NOMO-1 treated with DMSO at 0.1 percent for 48 hours (cell line): ENCODE measurements around the gene TMEM247.
"Not testable (repeated sequence)": the region's sequence is repeated elsewhere in the genome, so short reads cannot be mapped to it uniquely, and the experiment has no call there.

ENCODE experiments used
- DNase-seq: peaks from one replicate; lab custom pipeline; 2025; ENCODE audit not compliant: unreplicated experiment; lab: John Stamatoyannopoulos, UW

The TMEM247 gene

DNA sequence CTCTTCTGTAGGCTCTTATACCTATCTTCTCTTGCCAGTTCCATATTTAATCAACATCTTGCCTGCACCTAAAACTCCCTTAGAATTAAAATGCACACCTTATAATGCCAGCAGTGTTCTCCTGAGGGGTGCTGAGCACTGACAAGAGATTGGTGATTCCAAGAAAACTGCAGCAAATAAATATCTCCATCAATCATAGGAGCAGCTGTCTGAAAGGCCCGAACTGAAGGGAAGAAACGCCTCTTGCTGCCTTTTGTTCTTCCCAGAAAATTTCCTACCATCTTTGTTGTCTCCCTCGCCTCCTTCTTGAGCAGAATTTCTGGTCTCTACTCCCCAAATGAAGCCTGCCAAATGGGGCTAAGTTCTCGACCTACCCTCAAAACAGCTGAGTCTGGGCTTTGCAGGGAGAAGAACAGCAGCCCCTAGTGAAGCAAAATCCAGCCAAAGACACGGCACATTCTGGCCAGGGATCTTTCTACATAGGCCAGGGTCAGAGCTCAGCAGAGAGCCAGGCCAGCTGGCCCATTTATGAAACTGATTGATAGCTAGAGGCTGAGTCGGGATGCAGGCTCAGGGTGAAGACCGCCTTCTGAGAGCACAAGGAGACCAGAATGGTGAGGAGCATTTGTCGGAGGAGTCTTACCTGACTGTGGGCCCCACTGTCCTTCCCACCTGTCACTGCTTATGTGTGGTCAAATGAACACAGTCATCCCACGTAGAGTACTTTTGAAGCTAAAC lies 20.4 kb upstream of the TMEM247 start:
- DNase-seq: no peak

DNA sequence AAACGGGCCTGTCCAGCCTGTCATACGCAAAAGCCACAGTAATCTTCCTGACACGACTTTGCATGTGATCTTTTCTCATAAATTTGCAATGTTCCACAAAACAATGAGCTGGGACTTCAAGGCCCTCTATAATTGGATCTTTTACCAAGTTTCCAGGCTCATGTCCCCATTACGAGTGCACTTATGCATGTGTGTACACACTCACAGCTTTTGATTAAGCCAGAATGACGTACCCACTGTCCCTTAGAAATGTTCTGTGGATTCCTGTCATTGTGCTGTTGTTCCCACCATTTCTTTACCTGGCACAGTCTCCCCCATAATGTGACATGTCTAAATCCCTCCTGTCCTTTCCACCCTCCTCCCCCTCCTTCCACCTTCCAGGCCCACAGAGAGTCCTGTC lies 19.7 kb upstream of the TMEM247 start:
- DNase-seq: no peak

DNA sequence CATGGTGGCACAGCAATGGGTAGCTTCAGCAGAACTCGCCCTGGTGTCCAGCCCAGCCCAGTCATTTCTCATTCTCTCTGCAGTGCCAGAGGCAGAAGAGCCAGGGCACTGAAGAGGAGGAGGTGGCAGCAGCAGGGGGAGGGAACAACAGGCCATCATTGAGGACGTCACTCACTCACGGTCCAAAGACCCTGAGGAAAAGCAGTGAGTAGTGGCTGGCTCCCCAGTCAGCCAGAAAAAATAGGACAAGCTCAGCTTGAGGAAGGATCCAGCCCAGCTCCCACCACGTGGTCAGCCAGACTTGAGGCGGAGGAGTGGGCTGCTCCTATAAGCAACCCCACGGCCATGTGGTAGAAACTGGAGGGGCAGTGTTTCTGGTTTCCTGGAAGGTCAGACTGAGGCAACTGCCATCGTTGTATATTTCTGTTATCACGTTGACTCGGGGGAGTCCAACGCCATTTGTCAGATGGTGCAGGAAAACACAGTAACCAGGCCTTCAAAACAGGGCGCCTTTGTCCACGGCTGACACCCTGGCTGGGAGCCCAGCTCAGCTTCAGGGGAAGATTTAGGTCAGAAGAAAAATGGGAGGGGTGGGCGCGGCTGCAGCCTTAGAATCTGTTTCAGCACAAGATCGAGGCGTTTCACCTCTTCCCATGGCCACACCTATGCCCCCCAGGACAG lies 19.0 kb upstream of the TMEM247 start:
- no peak for DNase-seq

DNA sequence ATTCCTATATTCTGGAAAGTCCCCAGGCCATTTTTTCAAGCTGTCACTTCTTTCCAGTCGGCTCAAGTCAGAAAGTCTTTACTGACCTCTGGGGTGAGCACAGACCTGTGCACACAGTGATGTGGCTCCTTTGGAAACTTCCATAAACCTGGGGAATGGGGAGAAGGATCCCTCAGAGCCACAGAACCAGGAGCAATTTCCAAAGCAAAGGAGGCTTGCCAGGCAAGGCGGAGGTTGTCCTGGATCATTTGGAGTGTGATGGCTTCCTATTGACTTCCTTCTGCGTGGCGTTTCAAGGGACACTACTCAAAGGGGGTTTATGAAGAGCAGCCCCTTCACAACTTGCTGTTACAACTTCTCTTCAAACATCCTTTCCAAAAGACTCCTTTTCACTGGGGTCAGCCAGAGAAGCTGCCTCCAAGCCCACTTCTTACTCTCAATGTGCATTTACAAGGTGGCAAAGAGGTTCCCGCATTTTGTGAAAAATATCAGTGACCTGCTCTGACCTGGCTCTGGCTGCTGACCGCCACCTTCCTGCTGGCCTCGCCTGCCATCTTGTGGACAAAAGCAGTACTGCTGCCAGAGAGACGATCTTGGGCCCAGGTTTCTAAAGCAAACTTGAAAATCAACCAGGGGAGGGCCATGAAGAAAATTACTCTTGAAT lies 18.2 kb upstream of the TMEM247 start:
- DNase-seq: peak; percentile 59

DNA sequence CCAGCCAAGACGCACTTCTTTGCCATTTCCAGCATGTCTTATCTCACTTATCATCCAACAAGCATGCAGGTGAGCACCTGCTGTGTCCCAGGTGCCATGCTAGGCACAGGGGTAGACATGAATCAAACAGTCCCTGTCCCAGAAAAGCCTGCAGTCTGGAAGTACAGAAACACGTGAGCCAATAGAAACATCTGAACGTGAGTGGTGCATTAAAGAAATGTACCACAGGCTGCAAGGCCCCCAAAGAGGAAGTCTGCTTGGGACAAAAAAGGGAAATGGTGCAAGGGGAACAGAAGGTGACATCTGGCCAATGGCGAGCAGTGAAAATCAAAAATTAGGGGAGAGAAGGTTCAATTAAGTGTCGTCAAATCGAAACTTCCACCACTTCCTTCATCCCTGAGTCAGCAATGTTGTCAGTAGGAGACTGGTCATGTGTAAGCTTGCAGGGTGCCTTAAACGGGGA lies 17.6 kb upstream of the TMEM247 start:
- peak; percentile 98 for DNase-seq

DNA sequence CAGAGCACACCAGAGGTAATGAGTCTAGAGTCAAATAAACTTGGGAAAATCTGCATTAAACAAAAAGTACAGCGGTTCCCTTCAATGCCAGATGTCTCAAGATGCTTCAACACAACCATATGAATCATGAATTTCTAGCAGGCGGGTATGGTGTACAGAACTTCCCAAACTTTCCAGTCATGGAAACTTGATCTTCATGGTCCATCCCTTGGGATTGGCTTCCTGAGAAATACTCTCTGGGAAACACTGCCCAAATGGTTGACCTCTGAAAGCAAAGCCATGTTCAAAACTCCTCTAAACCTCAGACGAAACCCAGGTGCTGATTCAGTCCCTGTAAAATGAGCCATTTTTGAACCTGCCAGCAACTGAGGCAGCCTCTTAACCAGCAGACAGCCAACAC lies 16.4 kb upstream of the TMEM247 start:
- DNase-seq: no peak

DNA sequence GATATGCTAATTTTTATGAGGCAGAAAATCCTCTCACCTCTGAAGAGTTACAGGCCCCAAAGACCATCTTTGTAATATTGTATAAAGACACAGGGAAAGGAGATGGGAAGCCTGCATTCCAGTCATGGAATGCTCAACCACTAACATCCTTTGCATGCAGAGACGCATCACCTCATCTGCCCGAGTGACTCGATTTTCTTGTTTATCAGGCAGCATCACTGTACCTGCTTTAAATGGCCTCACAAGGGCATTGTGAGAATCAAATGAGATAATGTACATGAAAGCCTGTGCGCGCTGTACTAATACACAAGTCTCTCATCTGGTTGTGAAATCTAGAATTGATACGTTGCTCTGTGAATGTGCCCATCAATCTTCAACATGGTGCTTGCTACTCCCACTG lies 10.2 kb upstream of the TMEM247 start:
- no peak for DNase-seq

DNA sequence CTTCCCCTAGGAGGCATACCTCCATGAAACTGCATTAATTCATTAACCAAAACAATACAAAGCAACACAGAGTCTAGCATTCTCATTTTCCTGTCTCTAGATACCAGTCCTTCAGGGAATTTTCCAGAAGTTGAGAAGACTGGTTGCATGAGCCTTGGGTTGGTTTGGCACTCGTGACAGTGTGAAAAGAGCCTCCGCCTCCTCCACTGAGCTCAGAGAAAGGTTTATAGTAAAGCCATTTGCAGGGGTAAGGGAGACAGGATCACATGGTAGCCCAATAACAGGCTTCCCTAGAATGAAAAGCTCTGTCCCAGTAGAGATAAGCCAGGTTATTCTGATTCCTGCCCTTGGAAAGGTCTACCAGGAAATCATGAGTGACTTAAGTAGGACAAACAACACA lies 9.7 kb upstream of the TMEM247 start:
- DNase-seq: no peak

DNA sequence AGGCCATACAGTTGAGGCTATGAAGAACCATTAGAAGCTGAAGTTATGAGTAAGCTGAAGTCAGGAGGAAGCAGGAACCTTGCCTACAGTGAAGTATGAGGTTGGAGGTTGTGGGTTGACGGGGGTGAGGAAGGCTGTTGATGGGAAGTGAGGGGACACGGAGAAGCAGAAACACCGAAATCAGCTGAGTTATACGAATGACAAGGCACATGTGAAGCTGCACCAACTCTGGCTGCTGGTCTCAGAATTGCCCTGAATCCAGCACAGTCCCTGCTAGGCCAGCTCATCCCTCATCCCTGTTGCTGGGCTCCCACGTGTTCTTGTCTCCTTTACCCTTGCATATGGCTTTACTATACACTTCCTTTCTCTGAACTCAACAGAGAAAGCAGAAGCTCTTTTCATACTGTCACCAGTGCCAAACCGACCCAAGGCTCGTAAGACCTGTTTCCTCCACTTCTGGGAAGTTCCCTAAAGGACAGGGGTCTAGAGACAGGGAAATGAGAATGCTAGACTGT lies 9.2 kb upstream of the TMEM247 start:
- peak; percentile 84 for DNase-seq

DNA sequence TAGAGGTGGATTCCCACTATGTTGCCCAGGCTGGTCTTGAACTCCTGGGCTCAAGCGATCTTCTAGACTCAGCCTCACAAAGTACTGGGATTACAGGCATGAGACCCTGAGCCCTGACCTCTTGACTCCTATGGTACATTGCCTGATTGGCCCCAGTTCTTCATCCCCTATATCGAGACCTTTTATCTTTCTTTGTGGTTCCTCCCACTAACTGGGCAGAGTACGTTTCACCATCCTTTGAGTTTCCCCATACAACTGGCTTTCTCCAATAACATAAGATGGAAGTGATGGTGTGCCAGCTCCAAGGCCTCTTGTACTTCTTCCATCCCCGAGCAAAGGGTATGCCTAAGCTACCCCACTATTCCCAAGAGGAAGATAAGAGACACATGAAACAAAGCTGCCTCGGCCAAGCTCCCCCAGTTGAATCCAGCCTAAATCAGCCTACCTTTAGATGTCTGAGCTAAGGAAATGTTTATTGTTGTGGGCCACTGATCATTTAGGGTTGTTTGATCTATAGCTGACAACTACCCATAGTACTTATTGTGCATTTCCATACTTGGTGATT lies 8.3 kb upstream of the TMEM247 start:
- no peak for DNase-seq

DNA sequence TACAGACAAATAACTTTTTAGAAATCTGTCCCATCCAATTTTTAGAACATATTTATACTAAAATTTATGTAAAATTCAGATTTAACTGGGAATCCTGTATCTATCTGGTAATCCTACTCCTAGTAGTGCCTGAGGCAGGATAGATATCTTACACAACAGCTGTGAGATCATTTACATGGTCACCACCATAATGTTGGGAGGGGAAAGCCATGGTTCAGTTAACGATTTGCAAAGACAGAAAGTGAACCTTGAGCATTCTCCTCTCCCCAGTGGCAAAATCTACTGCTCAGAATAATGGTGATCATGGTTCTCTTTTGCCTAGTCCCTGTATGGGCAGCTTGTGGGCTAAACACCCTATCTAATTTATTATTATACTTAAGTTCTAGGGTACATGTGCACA lies 7.7 kb upstream of the TMEM247 start:
- no peak for DNase-seq

DNA sequence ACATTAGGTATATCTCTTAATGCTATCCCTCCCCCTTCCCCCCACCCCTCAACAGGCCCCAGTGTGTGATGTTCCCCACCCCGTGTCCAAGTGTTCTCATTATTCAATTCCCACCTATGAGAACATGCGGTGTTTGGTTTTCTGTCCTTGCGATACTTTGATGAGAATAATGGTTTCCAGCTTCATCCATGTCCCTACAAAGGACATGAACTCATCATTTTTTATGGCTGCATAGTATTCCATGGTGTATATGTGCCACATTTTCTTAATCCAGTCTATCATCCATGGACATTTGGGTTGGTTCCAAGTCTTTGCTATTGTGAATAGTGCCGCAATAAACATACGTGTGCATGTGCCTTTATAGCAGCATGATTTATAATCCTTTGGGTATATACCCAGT lies 7.2 kb upstream of the TMEM247 start:
- DNase-seq: not testable (repeated sequence)

DNA sequence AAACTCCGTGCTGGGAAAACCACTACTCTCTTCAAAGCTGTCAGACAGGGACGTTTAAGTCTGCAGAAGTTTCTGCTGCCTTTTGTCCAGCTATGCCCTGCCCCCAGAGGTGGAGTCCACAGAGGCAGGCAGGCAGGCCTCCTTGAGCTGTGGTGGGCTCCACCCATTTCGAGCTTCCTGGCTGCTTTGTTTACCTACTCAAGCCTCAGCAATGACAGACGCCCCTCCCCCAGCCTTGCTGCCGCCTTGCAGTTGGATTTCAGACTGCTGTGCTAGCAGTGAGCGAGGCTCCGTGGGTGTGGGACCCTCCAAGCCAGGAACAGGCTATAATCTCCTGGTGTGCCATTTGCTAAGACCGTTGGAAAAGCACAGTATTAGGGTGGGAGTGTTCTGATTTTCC lies 1.9 kb upstream of the TMEM247 start:
- DNase-seq: not testable (repeated sequence)

DNA sequence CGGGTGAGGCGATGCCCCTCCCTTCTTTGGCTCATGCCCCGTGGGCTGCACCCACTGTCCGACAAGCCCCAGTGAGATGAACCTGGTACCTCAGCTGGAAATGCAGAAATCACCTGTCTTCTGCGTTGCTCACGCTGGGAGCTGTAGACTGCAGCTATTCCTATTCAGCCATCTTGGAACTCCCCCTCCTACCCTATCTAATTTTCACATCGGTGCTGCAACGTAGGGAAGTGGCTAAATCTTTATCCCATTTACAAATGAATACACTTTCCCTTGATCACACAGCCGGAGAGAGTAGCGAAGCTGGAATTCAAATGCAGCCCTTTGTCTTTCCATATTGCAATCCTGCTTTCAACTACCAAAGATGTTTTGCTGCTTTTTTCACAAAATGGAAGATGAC lies 1.4 kb upstream of the TMEM247 start:
- no peak for DNase-seq

DNA sequence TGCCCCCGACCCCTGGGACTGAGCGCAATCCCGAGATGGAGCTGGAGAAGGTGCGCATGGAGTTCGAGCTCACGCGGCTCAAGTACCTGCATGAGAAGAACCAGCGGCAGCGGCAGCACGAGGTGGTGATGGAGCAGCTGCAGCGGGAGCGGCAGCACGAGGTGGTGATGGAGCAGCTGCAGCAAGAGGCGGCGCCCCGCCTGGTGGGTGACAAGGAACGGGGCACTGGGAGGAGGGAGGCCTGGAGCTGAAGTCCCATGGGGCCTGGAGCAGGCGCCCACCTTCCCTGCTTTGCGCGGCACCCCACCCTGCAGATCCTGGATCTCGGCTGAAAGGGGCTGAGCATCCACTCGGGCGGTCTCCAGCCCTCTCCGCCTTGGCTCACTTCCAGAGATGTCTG lies 1.2 kb downstream of the TMEM247 start:
- DNase-seq: no peak

DNA sequence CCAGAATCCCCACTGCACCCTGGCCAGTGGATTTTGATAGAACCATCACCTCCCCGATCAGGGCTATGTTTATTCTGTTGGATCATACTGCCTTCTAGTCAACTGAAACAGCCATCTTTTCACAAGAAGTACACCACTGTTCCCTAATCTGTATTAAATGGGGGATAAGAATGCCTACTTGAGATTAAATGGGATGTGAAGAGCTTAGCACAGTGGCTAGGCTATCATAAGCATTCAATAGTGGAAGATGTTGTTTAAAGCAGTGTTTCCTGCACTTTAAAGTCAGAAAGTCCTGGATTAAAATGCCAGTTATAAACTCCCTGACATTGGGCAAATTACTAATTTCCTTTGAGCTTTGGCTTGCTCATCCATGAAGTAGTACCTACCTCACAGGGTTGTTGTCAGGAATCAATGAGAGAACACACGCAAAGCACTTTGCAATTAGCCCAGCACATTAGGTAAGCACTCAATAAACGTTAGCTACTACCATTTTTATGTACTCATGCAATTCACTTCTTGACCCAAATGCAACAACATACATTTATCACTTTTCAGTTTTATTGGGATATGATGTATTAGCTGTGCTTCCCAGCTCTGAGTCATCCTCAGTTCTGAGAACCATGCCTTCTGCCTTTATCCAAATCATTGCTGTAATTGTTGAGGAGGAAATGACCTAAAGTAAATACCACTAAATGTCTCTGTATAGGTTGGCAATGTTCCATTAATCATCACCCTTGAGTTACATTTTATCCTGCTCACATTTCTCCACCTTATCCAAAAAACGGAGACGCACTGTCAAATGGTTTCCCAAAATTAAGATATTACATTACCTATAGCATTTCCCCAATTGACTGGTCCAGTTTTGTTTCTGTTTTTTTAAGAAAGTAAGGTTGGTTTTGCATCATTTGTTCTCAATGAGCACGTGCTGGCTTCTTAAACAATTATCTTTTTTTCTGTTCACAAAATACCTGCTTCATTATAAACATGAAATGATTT lies 2.1 kb downstream of the TMEM247 start:
- no peak for DNase-seq

DNA sequence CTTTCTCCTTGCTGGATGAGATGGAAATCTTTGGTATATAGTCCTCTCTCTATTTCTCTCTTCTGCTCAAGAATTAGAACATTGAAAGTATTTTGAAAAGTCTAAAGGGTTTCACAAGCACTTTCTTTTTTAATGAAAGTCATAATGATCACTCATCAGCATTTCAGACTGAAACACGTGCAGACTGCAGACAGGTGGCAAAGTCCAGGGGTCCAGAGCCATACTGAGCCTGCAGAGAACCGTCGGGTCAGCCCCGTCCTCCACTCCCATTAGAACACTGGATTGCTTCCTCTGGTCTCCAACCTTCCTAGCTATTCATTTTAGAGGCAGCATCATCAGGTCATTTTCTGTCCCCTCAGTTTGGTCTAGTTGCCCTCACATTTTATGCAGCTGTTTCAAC lies 3.1 kb downstream of the TMEM247 start:
- no peak for DNase-seq

DNA sequence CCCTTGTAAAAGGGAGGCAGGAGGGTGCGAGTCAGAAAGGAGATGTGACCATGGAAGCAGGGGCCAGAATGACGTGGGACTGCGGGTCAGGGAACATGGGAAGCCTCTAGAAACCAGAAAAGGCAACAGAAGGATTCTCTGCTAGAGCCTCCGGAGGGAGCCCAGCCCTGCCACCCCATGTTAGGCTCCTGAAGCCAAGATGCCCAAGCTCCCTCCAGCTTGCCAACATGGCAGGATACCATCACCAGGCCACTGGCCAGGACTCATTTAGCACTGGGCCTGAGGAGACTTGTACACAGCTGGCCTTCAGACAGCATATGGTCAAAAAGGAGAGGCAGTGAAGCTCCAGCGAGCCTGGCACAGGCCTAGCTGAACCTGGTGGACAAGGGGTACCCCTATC lies 5.6 kb downstream of the TMEM247 start:
- no peak for DNase-seq

DNA sequence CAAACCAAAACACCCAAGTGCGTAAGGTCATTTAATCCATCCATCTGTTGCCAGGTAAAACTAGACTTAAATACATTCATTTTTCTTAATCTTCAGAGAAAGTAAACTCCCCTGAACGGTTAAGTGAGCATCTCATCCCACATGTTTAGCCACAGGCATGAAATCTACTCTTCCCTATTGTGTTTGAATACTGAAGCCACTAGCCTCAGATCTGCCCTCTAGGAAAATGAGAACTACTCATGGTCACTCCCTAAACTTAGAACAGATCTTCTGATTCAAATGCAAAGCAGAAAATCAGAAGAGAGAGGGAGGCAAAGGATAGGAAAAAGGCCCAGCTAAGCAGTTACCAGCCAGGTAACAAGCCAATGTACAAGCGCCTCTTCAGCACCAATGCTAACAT lies 7.1 kb downstream of the TMEM247 start:
- no peak for DNase-seq

DNA sequence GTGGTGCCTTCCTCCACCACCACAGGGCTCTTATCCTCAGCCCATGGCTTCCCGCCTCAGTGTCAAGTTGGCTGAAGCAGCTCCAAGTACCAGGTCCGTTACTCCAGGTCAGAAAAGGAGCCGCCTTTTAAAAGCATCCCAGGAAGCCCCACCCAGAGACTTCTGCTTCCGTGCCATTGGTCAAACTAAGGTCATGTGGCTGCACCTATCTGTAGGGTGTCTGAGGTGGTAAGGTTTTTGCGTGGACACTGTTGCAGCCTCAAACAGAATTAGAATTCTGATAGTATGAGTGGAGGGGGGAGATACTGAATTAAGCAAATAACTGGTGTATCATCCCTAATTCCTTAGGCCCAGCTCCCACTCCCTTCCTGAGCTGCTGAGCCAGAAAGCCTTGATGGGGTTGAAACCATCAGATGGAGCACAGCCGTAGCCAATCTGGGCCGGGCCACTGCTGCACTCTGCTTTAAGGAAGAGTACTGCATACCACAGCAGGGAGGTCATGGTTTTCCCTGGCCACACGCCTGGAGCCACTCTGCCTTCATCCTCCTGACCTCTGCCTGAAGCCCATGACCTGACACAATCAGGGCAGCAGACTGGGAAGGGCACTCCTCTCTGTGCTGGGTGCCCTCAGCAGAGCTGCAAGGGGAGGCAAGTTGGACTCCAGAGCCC lies 8.4 kb downstream of the TMEM247 start:
- DNase-seq: no peak
